ENCODE measurements around the gene TCEAL1. TPM values are rescaled to one million over a fixed set of nuclear protein-coding genes. Genes with fewer than 3 reads are reported as not detected.

Gene TCEAL1
- total RNA-seq, 1 donor from 2014 or later: 27.7 TPM

GRCh38 chrX:103674531-103675454 lies 46.0 kb downstream of the TCEAL1 start:
- Histone ChIP-seq H3K27me3 (ENCODE audit: control insufficient read depth in 3 of 3, insufficient read depth in 3 of 3, low read length in 3 of 3) (no peaks in the 10 kb centered on the region), H3K27ac (ENCODE audit: low read depth, low read length) (no peak overlapping the region), H3K4me3 (ENCODE audit: low read length in 3 of 3) (no peak overlapping the region), H3K4me1 (ENCODE audit: control insufficient read depth in 3 of 3, insufficient read depth in 3 of 3, low read length in 3 of 3) (no peaks in the 10 kb centered on the region), H3K36me3 (ENCODE audit: control insufficient read depth in 3 of 3, insufficient read depth in 3 of 3, low read length in 3 of 3) (peaks cover 8 to 31% (median 20%) of the 10 kb centered on the region in 3 donors), H3K9ac (ENCODE audit: low read depth in 1 of 3, low read length in 3 of 3) (no peak overlapping the region), H3K9me3 (ENCODE audit: control insufficient read depth in 3 of 3, low read length in 3 of 3) (no peaks in the 10 kb centered on the region)

DNA sequence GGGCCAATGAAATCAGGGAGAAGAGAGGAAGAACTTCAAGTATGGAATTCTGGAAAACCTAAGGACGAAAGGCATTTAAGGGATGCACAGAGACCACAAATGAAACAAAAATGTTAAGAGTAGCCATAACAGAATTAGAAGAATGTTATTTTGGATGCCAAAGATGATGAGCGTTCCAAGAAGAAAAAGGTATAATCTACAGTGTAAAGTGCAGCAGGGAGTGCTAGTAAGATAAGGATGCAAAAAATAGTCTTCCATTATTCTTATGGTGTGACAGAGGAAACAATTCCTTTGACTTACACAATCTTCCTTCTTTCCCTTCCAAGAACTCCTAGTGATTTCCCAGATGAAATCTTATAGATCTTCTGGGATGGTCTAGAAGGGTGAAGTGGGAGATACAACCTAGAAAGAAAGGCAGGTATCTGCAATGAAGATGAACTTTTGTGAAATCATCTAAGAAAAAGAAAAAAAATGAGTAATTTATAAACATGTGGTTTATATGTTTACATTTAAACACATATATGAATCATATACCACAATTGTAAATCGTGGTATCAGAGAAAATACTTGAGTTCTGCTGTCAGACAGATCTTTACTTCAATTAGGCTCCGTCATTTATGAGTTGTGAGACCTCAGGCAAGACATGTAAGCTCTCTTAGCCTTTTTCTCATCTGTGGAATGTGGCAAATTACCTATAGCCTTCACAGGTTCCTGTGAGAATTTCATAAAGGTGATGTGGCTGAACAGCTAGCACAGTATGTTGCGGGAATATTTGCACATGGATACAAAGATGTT lies 49.6 kb downstream of the TCEAL1 start:
- Histone ChIP-seq H3K9me3 (ENCODE audit: control insufficient read depth in 3 of 3, low read length in 3 of 3) (no peaks in the 10 kb centered on the region), H3K27me3 (ENCODE audit: control insufficient read depth in 3 of 3, insufficient read depth in 3 of 3, low read length in 3 of 3) (no peaks in the 10 kb centered on the region), H3K9ac (ENCODE audit: low read depth in 1 of 3, low read length in 3 of 3) (no peak overlapping the region), H3K36me3 (ENCODE audit: control insufficient read depth in 3 of 3, insufficient read depth in 3 of 3, low read length in 3 of 3) (peaks cover 8 to 37% (median 20%) of the 10 kb centered on the region in 3 donors), H3K27ac (ENCODE audit: low read depth, low read length) (no peak overlapping the region), H3K4me1 (ENCODE audit: control insufficient read depth in 3 of 3, insufficient read depth in 3 of 3, low read length in 3 of 3) (no peaks in the 10 kb centered on the region), H3K4me3 (ENCODE audit: low read length in 3 of 3) (no peak overlapping the region)

Other genes starting within 250 kb of the TCEAL1 start
- 0.52 TPM for gene RAB40A, start 109.5 kb upstream of the TCEAL1 start, total RNA-seq
- gene TCEAL4, start 43.5 kb upstream of the TCEAL1 start, total RNA-seq: 15.1 TPM
- gene TCEAL3, start 21.0 kb upstream of the TCEAL1 start, total RNA-seq: 2.6 TPM
- 219 TPM for gene MORF4L2, start 57.7 kb downstream of the TCEAL1 start, total RNA-seq
- gene TMEM31, start 81.9 kb downstream of the TCEAL1 start, total RNA-seq: not detected
- gene PLP1, start 147.9 kb downstream of the TCEAL1 start, total RNA-seq: 41.8 TPM
- 19.8 TPM for gene RAB9B, start 203.3 kb downstream of the TCEAL1 start, total RNA-seq

Data from skeletal muscle tissue (tissue), 4 donors.